SK-N-SH treated with all-trans-retinoic acid at 6 μM for 48 hours (cell line): ENCODE data around the gene SEPHS1.

Experiments
- ATAC-seq: fragments of 200-7000 bp; cut with Tn5 transposase; 3 replicates; pipeline ENCODE4 v1.9.1; 2020; ENCODE audit warnings: mild to moderate bottlenecking, moderate library complexity
- ARNTL ChIP-seq: fragments of 450-650 bp; formaldehyde crosslinking; IDR thresholded peaks from 2 replicates; pipeline ENCODE4 v1.5.0; 2020; ENCODE audit warnings: low read depth, mild to moderate bottlenecking, moderate library complexity, borderline replicate concordance
- BACH2 ChIP-seq: fragments of 250-450 bp; sonication (Bioruptor Pico); IDR thresholded peaks from 2 replicates; pipeline ENCODE4 v1.9.0; 2021; ENCODE audit warnings: mild to moderate bottlenecking, borderline replicate concordance
- CSDC2 ChIP-seq: fragments of 250-450 bp; sonication (Bioruptor Pico); IDR thresholded peaks from 2 replicates; pipeline ENCODE4 v1.5.0; 2020; ENCODE audit warnings: mild to moderate bottlenecking, moderate library complexity
- ESRRG ChIP-seq: fragments of 250-450 bp; sonication (Bioruptor Pico); IDR thresholded peaks from 2 replicates; pipeline ENCODE4 v1.6.1; 2021; ENCODE audit warnings: mild to moderate bottlenecking
- GLIS3 ChIP-seq: fragments of 250-450 bp; sonication (Bioruptor Pico); IDR thresholded peaks from 2 replicates; pipeline ENCODE4 v1.5.0; 2020; ENCODE audit warnings: mild to moderate bottlenecking, moderate library complexity
- OSR1 ChIP-seq: fragments of 250-450 bp; sonication (Bioruptor Pico); IDR thresholded peaks from 2 replicates; pipeline ENCODE4 v1.8.0; 2022; ENCODE audit warnings: moderate library complexity, mild to moderate bottlenecking, inconsistent platforms
- PPARA ChIP-seq: fragments of 250-450 bp; sonication (Bioruptor Pico); IDR thresholded peaks from 2 replicates; pipeline ENCODE4 v1.5.0; 2020; ENCODE audit warnings: mild to moderate bottlenecking, borderline replicate concordance
- RARB ChIP-seq: fragments of 250-450 bp; sonication (Bioruptor Pico); IDR thresholded peaks from 2 replicates; pipeline ENCODE4 v1.8.0; 2021; ENCODE audit warnings: mild to moderate bottlenecking, moderate library complexity
- SNAI2 ChIP-seq: fragments of 250-450 bp; sonication (Bioruptor Pico); IDR thresholded peaks from 2 replicates; pipeline ENCODE4 v1.5.0; 2020; ENCODE audit warnings: mild to moderate bottlenecking, moderate library complexity
- TCF4 ChIP-seq: fragments of 250-450 bp; sonication (Bioruptor Pico); IDR thresholded peaks from 2 replicates; pipeline ENCODE4 v1.8.0; 2021; ENCODE audit warnings: mild to moderate bottlenecking, moderate library complexity, borderline replicate concordance
- TOX ChIP-seq: fragments of 250-450 bp; sonication (Bioruptor Pico); IDR thresholded peaks from 2 replicates; pipeline ENCODE4 v1.8.0; 2021; ENCODE audit warnings: mild to moderate bottlenecking, moderate library complexity, borderline replicate concordance
- ZC3H10 ChIP-seq: fragments of 250-450 bp; sonication (Bioruptor Pico); IDR thresholded peaks from 2 replicates; pipeline ENCODE4 v1.5.1; 2021; ENCODE audit warnings: mild to moderate bottlenecking, moderate library complexity
- ZFP30 ChIP-seq: fragments of 450-650 bp; formaldehyde crosslinking; IDR thresholded peaks from 2 replicates; pipeline ENCODE4 v1.5.0; 2022; ENCODE audit warnings: mild to moderate bottlenecking, moderate library complexity
- ZNF565 ChIP-seq: fragments of 450-650 bp; formaldehyde crosslinking; conservative IDR thresholded peaks from 2 replicates; pipeline ENCODE4 v1.5.0; 2020; ENCODE audit warnings: low read depth, mild to moderate bottlenecking, moderate library complexity
- ZNF70 ChIP-seq: fragments of 450-650 bp; formaldehyde crosslinking; IDR thresholded peaks from 2 replicates; pipeline ENCODE4 v1.5.0; 2020; ENCODE audit warnings: mild to moderate bottlenecking, moderate library complexity
- ZNF8 ChIP-seq: fragments of 450-650 bp; formaldehyde crosslinking; IDR thresholded peaks from 2 replicates; pipeline ENCODE4 v1.5.0; 2020; ENCODE audit warnings: mild to moderate bottlenecking, moderate library complexity
- TF ChIP-seq, protein P1 (sequence below): fragments of 250-450 bp; sonication (Bioruptor Pico); IDR thresholded peaks from 2 replicates; pipeline ENCODE4 v1.5.0; 2020; ENCODE audit warnings: mild to moderate bottlenecking, moderate library complexity
- TF ChIP-seq, protein P2 (sequence below): fragments of 250-450 bp; sonication (Bioruptor Pico); IDR thresholded peaks from 2 replicates; pipeline ENCODE4 v1.8.0; 2021; ENCODE audit warnings: low read depth, mild to moderate bottlenecking, moderate library complexity, borderline replicate concordance
- TF ChIP-seq, protein P3 (sequence below): fragments of 250-450 bp; sonication (Bioruptor Pico); IDR thresholded peaks from 2 replicates; pipeline ENCODE4 v1.8.0; 2020; ENCODE audit warnings: mild to moderate bottlenecking, moderate library complexity, borderline replicate concordance
- TF ChIP-seq, protein P4 (sequence below): fragments of 250-450 bp; sonication (Bioruptor Pico); IDR thresholded peaks from 2 replicates; pipeline ENCODE4 v1.5.1; 2021; ENCODE audit warnings: mild to moderate bottlenecking, moderate library complexity
- TF ChIP-seq, protein P5 (sequence below): fragments of 250-450 bp; sonication (Bioruptor Pico); IDR thresholded peaks from 2 replicates; pipeline ENCODE4 v1.5.1; 2020; ENCODE audit warnings: low read depth, mild to moderate bottlenecking, moderate library complexity

SEPHS1 gene

DNA sequence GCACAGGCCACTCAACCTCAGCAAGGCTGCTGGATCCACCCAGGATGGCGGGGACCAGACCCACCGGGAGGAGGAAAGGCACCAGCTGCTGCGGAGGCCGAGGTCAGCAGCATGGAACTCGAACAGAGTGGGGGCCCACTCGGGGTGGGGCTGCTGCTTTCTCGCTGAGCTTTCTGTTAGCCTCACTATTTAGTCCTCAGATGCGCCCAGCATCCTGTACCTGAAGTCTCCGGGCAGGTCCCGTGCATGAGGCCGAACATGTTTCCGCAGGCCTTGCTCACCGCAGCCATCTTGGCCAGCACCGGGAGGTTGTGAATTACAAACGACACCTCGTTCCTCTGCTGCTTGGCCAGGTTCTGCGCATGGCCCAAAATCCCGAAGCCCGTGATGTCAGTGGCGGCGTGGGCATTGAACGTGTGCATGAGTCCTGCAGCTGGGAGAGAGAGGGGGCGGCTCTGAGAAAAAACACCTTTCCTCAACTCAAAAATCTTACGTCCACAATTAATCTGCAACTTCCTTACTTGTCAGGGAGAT, 25.4 kb downstream of the SEPHS1 start:
- ATAC-seq, result no peak
- TF ChIP-seq RARB (no peak), ZFP30 (CRISPR knock-in tag) (no peak), ZNF565 (no peak), ZNF8 (CRISPR knock-in tag) (no peak), ARNTL (no peak), SNAI2 (CRISPR knock-in tag) (no peak), CSDC2 (CRISPR knock-in tag) (no peak), BACH2 (no peak), GLIS3 (no peak), PPARA (CRISPR knock-in tag) (no peak), TCF4 (no peak), ZC3H10 (CRISPR knock-in tag) (no peak), OSR1 (CRISPR knock-in tag) (no peak), ZNF70 (no peak)
- TF ChIP-seq, protein P1, sequence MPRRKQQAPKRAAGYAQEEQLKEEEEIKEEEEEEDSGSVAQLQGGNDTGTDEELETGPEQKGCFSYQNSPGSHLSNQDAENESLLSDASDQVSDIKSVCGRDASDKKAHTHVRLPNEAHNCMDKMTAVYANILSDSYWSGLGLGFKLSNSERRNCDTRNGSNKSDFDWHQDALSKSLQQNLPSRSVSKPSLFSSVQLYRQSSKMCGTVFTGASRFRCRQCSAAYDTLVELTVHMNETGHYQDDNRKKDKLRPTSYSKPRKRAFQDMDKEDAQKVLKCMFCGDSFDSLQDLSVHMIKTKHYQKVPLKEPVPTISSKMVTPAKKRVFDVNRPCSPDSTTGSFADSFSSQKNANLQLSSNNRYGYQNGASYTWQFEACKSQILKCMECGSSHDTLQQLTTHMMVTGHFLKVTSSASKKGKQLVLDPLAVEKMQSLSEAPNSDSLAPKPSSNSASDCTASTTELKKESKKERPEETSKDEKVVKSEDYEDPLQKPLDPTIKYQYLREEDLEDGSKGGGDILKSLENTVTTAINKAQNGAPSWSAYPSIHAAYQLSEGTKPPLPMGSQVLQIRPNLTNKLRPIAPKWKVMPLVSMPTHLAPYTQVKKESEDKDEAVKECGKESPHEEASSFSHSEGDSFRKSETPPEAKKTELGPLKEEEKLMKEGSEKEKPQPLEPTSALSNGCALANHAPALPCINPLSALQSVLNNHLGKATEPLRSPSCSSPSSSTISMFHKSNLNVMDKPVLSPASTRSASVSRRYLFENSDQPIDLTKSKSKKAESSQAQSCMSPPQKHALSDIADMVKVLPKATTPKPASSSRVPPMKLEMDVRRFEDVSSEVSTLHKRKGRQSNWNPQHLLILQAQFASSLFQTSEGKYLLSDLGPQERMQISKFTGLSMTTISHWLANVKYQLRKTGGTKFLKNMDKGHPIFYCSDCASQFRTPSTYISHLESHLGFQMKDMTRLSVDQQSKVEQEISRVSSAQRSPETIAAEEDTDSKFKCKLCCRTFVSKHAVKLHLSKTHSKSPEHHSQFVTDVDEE (CRISPR knock-in tag), result no peak
- TF ChIP-seq, protein P2, sequence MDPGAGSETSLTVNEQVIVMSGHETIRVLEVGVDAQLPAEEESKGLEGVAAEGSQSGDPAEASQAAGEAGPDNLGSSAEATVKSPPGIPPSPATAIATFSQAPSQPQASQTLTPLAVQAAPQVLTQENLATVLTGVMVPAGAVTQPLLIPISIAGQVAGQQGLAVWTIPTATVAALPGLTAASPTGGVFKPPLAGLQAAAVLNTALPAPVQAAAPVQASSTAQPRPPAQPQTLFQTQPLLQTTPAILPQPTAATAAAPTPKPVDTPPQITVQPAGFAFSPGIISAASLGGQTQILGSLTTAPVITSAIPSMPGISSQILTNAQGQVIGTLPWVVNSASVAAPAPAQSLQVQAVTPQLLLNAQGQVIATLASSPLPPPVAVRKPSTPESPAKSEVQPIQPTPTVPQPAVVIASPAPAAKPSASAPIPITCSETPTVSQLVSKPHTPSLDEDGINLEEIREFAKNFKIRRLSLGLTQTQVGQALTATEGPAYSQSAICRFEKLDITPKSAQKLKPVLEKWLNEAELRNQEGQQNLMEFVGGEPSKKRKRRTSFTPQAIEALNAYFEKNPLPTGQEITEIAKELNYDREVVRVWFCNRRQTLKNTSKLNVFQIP, result no peak
- TF ChIP-seq, protein P3, sequence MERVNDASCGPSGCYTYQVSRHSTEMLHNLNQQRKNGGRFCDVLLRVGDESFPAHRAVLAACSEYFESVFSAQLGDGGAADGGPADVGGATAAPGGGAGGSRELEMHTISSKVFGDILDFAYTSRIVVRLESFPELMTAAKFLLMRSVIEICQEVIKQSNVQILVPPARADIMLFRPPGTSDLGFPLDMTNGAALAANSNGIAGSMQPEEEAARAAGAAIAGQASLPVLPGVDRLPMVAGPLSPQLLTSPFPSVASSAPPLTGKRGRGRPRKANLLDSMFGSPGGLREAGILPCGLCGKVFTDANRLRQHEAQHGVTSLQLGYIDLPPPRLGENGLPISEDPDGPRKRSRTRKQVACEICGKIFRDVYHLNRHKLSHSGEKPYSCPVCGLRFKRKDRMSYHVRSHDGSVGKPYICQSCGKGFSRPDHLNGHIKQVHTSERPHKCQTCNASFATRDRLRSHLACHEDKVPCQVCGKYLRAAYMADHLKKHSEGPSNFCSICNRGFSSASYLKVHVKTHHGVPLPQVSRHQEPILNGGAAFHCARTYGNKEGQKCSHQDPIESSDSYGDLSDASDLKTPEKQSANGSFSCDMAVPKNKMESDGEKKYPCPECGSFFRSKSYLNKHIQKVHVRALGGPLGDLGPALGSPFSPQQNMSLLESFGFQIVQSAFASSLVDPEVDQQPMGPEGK, result no peak
- TF ChIP-seq, protein P4, sequence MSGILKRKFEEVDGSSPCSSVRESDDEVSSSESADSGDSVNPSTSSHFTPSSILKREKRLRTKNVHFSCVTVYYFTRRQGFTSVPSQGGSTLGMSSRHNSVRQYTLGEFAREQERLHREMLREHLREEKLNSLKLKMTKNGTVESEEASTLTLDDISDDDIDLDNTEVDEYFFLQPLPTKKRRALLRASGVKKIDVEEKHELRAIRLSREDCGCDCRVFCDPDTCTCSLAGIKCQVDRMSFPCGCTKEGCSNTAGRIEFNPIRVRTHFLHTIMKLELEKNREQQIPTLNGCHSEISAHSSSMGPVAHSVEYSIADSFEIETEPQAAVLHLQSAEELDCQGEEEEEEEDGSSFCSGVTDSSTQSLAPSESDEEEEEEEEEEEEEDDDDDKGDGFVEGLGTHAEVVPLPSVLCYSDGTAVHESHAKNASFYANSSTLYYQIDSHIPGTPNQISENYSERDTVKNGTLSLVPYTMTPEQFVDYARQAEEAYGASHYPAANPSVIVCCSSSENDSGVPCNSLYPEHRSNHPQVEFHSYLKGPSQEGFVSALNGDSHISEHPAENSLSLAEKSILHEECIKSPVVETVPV (CRISPR knock-in tag), result no peak

DNA sequence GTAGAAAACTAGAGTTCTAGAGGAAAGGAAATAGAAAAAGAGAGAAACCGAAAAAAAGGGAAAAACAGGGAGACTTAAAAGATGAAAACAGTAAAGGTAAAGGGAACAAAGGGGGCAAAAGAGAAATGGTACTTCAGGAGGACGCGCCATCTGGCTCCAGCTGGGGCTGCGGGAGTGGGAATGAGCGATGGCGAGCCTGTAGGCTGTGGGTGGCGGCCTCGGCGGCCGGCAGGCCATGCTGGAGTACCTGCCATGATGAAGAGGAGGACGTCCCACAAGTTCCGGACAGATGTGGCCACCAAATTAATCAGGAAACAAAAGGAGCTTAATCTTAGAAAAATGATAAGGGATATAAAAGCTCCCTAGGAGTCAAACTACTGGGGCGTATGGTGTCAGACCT, 26.5 kb downstream of the SEPHS1 start:
- no peak for ATAC-seq
- TF ChIP-seq, protein P3, result no peak
- TF ChIP-seq, protein P1 (CRISPR knock-in tag), result no peak
- TF ChIP-seq TCF4 (no peak), SNAI2 (CRISPR knock-in tag) (no peak), BACH2 (no peak), ZC3H10 (CRISPR knock-in tag) (no peak), ESRRG (CRISPR knock-in tag) (no peak), TOX (no peak), ZFP30 (CRISPR knock-in tag) (no peak), ARNTL (no peak), RARB (no peak), ZNF565 (no peak), CSDC2 (CRISPR knock-in tag) (no peak), OSR1 (CRISPR knock-in tag) (no peak)
- TF ChIP-seq, protein P5, sequence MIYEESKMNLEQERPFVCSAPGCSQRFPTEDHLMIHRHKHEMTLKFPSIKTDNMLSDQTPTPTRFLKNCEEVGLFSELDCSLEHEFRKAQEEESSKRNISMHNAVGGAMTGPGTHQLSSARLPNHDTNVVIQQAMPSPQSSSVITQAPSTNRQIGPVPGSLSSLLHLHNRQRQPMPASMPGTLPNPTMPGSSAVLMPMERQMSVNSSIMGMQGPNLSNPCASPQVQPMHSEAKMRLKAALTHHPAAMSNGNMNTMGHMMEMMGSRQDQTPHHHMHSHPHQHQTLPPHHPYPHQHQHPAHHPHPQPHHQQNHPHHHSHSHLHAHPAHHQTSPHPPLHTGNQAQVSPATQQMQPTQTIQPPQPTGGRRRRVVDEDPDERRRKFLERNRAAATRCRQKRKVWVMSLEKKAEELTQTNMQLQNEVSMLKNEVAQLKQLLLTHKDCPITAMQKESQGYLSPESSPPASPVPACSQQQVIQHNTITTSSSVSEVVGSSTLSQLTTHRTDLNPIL, result no peak
- TF ChIP-seq, protein P2, result no peak
- TF ChIP-seq, protein P4 (CRISPR knock-in tag), result no peak
